ENCODE data around the gene CHN1.

CHN1 gene

DNA sequence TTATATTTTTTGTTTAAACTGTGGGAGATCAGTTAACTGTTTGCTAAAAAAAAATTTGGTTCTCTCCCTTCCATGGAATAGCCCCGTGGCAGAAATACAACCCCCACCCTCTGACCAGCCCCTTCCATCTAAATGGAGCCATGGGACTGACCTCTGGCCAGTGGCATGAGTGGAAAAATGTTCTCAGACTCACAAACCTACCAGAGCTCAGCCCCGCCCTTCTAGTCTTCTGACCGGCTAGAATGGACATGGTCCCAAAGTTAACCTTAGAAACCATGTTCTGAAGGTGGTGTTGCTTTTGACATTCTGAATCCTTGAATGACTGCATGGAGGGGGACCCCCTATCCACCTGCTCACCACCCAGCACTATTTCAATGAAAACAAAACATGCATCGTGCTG lies 239.6 kb downstream of the CHN1 start:
- DNase-seq (ENCODE audit: low read depth) = no peak

DNA sequence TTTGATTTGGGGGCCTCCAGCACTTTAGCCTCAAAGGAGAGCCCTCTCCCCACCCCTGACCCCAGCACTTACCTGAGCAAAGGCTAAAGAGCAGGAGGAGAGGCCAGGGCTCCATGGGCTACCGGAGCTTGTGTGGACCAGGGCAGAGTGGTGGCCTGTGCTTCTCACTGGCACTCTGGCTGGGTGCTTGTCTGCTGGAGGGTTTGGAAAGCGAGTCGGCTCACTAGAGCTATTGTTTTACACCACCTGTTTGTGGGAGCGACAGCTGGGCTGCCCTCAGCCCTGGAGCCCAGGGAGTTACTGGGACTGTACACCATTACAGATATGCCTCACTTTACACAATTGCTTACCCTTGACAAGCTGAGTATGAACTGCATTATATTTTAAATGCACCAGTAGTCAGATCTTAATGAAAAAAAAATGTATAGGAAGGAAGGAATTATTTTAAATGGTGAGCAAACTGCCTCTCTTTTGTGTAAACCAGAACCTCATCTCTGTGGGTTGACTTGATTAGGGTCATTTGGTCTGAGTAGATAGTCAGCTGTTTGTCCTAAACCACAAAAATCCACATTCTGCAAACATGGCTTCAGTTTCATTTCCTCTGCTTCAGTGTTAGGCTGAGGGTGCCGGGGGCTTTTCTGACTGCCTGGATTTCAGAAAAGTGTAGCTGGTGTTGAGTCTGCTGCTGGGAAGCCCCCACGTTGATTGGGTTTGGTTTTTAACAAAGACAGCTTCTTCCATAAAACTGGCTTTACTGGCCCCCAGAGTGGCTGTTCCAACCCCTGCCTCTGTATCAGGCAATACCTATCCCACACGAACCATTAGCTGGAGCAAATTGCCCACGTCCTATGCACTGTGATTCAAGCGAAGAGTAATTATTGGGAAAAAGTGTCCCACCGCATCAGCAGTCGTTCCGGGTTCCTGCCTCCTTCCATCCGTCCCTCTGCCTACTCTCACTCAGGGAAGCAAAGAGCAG lies 240.6 kb downstream of the CHN1 start, which contains the start of gene CHRNA1:
TSS of gene CHRNA1 (minus strand) at position 193 of the 976 bp plus-strand sequence. CDS start at position 115, 78 bp downstream.
- peak; percentile 57 for DNase-seq (ENCODE audit: low read depth)

DNA sequence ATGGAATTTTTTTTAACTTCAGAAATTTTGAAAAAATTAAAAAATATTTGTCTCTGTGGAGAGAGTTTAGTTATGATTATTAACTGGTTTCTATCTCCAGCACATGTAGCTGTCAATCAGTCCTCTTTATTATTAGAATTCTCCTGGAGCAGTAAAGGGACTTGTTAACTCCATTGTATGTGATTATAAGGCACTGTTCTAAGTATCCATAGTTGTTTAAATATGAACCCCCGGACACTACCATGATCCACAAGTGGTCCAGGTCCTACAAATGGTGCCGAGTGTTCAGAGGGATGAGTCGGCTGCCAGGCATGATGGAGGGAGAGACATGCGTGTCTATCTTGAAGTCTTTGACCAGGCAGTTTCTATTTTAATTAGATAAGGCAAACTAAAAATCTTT lies 241.4 kb downstream of the CHN1 start:
- DNase-seq (ENCODE audit: low read depth) = no peak

DNA sequence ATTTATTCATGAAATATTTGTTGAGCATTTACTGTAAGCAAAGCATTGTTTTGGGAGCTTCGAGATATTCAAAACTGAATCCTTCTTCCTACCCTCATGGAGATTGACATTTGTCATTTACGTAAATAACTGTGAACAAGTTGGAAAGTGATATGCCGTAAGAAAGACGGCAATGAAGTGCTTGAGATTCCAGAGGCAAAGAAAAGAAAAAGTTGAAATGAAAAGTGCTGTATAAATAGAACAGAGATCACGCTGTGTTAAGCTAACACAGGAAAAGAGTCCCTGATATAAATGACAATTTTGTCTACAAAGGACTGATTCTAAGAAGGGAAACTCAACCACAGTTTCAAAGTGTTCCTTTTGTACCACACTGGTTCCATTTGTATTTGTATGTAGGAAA lies 242.7 kb downstream of the CHN1 start:
- DNase-seq (ENCODE audit: low read depth) = no peak

DNA sequence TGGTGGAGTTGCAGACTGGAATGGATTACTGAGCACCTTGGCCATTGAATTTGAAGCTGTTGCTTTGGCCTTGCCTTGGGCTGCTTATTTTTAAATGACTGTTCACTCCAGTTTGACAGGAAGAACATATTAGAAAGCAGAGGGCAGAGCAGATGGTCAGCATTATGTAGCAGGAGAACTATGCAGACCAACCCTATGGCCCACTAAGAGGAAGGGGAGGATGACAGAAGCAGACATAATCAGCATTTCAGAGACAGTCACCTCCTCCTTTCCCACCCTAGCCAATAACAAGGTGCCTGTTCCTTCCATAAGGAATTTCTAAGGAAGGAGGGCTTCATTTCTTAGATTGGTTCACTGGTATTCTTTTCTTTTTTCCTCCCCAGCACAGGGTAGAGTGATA lies 243.3 kb downstream of the CHN1 start:
- no peak for DNase-seq (ENCODE audit: low read depth)

DNA sequence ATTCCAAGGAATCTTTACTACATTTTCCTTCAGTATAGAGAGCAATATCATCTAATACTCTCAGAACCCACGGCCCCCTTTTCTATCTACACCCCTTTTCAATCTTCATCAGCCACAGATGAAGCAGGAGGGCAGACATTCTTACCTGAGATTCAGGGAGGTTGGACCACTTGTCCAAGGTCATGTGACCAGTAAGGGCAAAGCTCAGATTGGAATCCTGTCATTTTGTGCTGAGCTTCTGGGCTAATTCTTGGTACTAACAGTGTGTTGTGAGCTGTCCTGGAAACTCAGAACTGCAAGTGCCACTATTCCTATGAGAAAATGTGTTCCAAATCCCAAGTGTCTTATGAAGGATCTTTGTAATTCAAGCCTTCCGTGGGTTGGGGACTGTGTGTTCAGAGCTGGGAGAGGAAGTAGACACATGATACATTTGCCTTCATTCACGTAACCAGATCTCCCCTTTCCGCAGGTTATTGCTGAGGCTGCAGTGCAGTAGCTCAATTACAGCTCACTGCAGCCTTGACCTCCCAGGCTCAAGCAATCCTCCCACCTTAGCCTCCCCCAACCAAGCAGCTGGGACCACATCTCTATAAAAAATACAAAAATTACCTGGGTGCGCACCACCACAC lies 244.2 kb downstream of the CHN1 start:
- no peak for DNase-seq (ENCODE audit: low read depth)

DNA sequence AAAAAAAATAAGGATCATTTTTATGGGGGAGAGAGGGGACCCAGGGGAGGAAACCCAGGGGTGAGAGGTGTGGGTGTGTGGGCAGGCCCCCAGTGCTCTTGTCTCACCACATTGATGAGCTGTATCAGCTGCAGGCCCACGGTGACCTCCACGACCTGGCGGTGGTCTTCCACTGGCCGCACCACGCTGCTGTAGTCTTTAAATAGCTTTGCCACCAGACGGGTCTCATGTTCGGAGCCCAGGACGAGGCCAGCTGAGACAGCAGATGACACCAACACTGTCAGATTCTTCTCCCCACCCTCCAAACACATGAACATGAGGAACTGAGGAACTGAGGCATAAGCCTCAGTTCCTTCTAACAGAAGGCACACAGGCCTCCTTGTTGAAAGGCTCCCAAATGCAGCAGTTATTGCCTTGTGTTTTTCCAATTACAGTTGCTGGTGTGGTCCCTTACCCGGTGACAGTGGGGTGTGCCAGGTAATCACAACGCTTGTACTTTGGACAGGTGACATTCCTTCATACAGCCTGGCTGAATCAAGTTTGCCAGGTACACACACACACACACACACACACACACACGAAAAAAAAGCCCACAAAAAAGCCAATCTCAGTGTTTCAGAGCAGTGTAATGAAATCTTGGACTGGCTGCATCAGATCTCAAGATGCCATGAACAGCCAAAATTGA lies 245.7 kb downstream of the CHN1 start:
- no peak for DNase-seq (ENCODE audit: low read depth)

DNA sequence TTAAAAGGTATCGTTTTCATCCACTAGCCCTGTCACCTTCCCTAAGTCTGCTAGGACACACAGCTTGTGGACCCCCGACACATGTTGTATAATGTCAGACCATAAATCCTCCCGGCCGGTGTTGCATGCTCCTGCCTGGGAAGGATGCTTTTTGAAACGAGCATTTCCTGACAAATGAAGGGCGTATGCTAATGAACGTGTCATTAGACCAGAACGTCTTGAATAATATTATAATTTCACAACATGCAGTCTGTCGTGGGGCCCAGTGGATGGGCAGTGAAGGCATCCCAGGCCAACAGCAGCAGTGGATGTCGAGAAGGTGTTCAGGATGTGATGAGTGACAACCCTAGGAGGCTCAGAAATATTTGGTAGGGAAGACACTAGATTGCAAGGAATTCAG lies 248.4 kb downstream of the CHN1 start:
- DNase-seq (ENCODE audit: low read depth) = no peak

DNA sequence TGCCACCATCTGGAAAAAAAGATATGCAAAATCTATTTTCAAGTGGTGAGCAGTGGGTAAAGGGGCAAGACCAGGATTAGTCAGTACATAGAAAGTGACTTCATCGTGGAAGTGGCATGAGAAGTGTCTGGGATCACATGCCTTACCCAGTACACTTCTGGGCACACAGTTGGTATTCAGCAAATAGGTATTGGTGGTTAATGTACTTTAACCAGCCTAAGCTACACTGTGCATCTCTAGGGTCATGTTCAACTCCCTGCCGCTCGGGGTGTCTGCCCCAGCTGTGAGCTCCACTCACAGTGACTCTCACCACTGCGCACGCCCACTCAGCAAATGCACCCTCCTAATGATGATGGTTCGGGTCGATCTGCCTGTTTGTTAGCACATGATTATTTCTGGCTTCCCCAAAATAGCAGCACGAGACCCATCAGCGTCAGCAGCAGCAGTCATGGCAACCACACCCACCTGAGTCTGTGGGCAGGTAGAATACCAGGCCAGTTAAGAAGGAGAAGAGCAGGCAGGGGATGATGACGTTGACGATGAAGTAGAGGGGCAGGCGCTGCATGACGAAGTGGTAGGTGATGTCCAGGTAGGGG lies 252.0 kb downstream of the CHN1 start:
- DNase-seq (ENCODE audit: low read depth) = no peak

DNA sequence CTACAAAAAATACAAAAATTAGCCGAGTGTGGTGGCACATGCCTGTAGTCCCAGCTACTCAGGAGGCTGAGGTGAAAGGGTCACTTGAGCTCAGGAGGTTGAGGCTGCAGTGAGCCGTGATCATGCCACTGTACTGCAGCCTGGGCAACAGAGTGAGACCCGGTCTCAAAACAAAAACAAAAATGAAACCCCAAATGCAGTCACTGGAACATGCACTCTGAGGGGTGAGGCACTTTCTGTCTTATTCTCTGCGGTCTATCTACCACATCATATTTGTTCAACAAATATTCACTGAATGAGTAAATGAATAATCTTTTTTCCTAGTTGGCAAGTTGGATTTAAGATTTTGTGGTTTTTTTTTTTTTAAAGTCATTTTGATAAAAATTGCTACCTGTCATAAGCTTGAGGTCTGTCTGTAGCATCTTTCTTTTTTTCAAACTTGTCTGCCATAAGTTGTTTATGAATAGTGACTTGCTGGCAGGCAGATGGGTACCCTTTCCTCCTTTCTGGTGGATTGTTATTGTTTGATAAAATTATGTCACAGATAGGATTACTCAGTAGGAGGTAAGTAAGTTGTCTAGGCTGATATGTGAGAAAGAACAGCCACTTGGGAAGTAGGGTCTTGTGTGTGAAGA lies 252.7 kb downstream of the CHN1 start:
- DNase-seq (ENCODE audit: low read depth) = no peak

DNA sequence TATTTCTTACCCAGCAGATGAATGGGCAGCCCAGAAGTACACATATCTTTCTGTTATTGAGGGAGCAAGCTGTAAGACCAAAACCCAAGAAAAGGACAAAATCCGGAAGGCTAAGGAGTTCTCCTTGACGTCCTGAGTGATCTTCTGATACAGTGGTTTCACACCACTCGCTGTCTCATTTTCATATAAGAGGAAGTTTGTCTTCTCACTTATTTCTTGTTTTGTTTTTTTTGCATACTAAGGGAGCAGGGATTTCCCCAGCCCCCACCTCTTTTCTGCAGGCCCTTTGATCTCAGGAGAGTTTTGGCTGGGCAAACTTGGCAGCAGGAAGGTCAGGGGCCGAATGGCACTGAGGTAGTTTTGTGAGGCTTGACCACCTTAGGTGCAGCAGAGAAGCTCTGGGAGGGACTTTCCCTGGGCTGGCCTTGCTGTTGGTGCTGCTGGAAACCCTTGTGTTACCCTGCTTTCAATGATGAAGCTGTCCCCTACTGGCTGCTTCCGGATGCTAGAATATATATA lies 254.2 kb downstream of the CHN1 start:
- no peak for DNase-seq (ENCODE audit: low read depth)

DNA sequence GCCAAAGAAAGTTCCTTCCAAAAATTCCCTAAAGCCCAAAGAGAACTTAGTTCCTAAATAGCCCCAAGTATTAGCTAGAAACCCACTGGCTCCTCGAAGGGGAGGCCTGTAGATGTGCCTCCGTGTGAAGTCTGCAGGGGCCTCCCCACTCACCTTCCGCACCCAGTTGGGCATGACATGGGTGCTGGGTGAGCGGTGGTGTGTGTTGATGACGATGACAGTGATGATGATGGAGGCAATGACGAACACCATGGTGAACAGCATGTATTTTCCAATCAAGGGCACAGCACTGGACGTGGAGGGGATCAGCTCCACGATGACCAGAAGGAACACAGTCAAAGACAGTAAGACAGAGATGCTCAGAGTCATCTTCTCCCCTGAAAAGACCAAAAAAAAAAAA lies 255.4 kb downstream of the CHN1 start:
- no peak for DNase-seq (ENCODE audit: low read depth)

DNA sequence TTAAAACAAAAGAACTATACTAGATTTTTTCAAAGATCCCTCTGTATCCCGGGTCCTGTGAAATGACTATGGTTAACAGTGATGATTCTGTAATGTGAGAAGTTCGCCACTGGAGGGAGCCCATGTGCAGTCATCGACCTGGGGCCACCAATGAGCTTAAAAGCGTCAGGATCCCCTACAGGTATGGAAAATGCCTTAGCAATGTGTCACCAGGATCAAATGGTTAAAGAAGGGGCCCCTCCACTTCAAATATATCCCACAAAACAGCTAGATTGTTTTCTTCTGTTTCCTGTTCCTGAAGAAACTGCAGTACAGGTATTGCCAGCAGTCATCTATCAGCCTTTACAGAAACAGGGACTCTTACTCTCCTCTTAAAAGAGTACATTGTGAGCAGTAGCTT lies 256.2 kb downstream of the CHN1 start:
- peak; percentile 24 for DNase-seq (ENCODE audit: low read depth)
